ENCODE measurements around the gene HSBP1L1.

Gene HSBP1L1

DNA sequence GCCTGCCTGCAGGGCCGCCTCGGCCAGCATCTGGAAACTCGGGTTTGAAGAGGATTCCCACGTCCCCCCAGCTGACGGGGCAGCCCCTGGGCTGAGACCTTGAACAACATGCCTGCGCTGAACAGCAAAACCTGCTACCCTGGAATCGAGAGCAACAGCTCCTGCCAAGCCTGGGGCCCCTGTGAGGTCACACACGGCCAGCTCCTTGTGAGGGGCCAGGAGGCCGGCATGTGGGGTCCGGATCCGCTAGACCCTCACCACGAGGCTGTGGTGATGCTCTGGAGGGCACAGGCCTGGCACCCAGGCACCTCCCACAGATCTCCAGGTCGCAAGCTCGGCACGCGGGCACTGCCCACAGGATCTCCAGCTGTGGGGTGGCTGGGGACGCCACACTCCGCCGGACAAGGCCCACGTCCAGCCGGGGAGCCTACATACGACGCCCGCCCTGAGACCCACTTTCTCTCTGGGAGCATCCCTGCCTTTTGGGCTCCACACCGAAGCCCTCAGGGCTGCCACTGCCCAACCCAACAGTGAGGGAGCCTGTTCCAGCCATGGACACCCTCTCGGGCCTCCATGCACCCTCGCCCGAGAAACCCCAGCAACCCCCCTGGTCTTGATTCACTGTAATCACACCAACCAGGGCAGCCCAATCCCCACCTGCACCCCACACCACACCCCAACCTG is 47.1 kb upstream of the HSBP1L1 start:
- no peaks in the 10 kb centered on the region for H3K9me3 ChIP-seq (ENCODE audit: severe bottlenecking)
- H3K36me3 ChIP-seq (ENCODE audit: low read depth), result peaks cover 5% of the 10 kb centered on the region

DNA sequence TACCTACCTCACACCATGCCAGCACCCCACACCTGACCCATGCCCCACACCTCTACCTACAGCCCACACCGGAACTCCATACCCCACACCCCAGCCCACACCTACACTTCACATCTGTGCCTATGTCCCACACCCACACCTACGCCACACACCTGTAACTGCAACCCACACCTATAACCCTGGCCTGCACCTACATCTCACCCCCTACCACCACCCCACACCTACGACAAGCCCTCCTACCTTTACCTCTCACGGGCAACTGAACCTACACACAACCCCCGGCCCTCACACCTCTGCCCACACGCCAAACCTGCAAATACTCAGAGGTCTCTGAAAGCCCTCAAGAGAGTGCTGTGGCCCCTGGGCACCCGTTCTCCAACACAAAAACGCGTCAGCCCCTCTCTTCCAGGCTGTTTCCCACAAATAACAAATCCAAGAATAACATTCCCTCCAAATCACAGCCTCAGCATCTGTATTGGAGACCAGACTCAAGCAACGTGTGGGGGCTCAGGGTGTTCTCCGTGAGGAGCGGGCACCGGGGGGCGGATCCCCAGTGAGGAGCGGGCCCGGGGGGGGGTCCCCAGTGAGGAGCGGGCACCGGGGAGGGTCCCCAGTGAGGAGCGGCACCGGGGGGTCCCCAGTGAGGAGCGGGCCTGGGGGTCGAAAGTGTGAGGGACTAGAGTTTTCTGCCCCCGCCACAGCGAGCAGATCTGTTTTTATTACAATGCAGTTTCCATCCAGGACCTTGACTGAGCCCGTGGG is 46.4 kb upstream of the HSBP1L1 start:
- H3K27ac ChIP-seq (ENCODE audit: poor library complexity, severe bottlenecking), result no peak overlapping the region
- peaks cover 5% of the 10 kb centered on the region for H3K36me3 ChIP-seq (ENCODE audit: low read depth)
- DNase-seq (ENCODE audit: low spot score) (no peak), ATAC-seq (ENCODE audit: low read depth) (no peak)
- H3K27me3 ChIP-seq (ENCODE audit: insufficient read depth, poor library complexity, severe bottlenecking), result no peaks in the 10 kb centered on the region
- no peaks in the 10 kb centered on the region for H3K9me3 ChIP-seq (ENCODE audit: severe bottlenecking)
- no peaks in the 10 kb centered on the region for H3K4me1 ChIP-seq (ENCODE audit: insufficient read depth, poor library complexity, severe bottlenecking)
- H3K4me3 ChIP-seq (ENCODE audit: severe bottlenecking), result no peak overlapping the region
- TF ChIP-seq, protein P1, sequence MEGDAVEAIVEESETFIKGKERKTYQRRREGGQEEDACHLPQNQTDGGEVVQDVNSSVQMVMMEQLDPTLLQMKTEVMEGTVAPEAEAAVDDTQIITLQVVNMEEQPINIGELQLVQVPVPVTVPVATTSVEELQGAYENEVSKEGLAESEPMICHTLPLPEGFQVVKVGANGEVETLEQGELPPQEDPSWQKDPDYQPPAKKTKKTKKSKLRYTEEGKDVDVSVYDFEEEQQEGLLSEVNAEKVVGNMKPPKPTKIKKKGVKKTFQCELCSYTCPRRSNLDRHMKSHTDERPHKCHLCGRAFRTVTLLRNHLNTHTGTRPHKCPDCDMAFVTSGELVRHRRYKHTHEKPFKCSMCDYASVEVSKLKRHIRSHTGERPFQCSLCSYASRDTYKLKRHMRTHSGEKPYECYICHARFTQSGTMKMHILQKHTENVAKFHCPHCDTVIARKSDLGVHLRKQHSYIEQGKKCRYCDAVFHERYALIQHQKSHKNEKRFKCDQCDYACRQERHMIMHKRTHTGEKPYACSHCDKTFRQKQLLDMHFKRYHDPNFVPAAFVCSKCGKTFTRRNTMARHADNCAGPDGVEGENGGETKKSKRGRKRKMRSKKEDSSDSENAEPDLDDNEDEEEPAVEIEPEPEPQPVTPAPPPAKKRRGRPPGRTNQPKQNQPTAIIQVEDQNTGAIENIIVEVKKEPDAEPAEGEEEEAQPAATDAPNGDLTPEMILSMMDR (IDR thresholded peaks at IDR 0.05; ENCODE audit: poor library complexity, severe bottlenecking), result no peak

More for the DNA sequence above, 47.1 kb upstream of the HSBP1L1 start:
- DNase-seq (ENCODE audit: low spot score), result peak; percentile 52
- no peaks in the 10 kb centered on the region for H3K4me1 ChIP-seq (ENCODE audit: insufficient read depth, poor library complexity, severe bottlenecking)
- no peak overlapping the region for H3K4me3 ChIP-seq (ENCODE audit: severe bottlenecking)
- no peak for ATAC-seq (ENCODE audit: low read depth)
- TF ChIP-seq, protein P1 (IDR thresholded peaks at IDR 0.05; ENCODE audit: poor library complexity, severe bottlenecking), result no peak
- no peaks in the 10 kb centered on the region for H3K27me3 ChIP-seq (ENCODE audit: insufficient read depth, poor library complexity, severe bottlenecking)
- no peak overlapping the region for H3K27ac ChIP-seq (ENCODE audit: poor library complexity, severe bottlenecking)

DNA sequence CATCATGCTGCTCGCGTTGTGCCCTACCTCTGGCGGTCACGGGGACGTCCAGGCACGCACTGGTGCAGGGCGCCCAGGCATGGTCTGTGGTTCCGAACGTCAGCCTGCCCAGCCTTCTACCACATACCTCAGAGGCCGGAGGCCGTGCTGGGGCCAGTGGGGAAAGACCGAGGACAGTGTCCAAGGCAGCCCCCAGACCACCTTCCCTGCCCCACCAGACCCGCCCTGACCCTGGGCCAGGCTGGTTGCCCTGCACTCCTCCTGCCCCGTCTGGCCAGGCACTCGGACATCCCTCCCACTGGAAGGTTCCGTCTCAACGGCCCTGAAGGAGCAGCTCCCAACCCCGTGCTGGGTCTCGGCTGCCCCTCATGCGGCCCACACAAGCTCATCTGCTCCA is 45.8 kb upstream of the HSBP1L1 start:
- Histone ChIP-seq H3K27me3 (ENCODE audit: insufficient read depth, poor library complexity, severe bottlenecking) (no peaks in the 10 kb centered on the region), H3K9me3 (ENCODE audit: severe bottlenecking) (no peaks in the 10 kb centered on the region), H3K36me3 (ENCODE audit: low read depth) (peaks cover 5% of the 10 kb centered on the region), H3K4me1 (ENCODE audit: insufficient read depth, poor library complexity, severe bottlenecking) (no peaks in the 10 kb centered on the region), H3K4me3 (ENCODE audit: severe bottlenecking) (no peak overlapping the region), H3K27ac (ENCODE audit: poor library complexity, severe bottlenecking) (no peak overlapping the region)
- TF ChIP-seq, protein P1 (IDR thresholded peaks at IDR 0.05; ENCODE audit: poor library complexity, severe bottlenecking), result no peak
- peak; percentile 52 for DNase-seq (ENCODE audit: low spot score)
- no peak for ATAC-seq (ENCODE audit: low read depth)

DNA sequence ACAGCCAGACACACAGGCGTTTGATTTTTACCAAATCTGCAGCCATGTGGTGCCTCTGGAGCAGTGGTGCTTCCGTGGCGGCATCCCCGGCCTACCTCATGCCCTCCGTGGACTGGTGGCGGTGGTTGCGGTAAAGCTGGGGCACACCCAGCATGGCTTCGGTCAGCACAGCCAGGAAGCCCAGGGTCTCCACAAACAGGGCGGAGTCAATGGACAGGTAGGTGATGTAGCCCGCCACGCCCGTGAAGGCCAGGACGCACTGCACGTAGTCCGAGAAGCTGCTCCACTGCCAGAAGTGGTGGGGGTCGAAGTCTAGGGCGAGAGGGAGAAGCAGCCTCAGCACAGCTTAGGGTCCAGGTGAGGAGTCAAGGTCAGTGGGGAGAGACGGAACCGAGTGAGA is 45.4 kb upstream of the HSBP1L1 start:
- ATAC-seq (ENCODE audit: low read depth), result no peak
- H3K9me3 ChIP-seq (ENCODE audit: severe bottlenecking), result no peaks in the 10 kb centered on the region
- H3K4me1 ChIP-seq (ENCODE audit: insufficient read depth, poor library complexity, severe bottlenecking), result no peaks in the 10 kb centered on the region
- H3K4me3 ChIP-seq (ENCODE audit: severe bottlenecking), result no peak overlapping the region
- TF ChIP-seq, protein P1 (IDR thresholded peaks at IDR 0.05; ENCODE audit: poor library complexity, severe bottlenecking), result no peak
- H3K27ac ChIP-seq (ENCODE audit: poor library complexity, severe bottlenecking), result no peak overlapping the region
- no peak for DNase-seq (ENCODE audit: low spot score)
- H3K36me3 ChIP-seq (ENCODE audit: low read depth), result peaks cover 5% of the 10 kb centered on the region
- no peaks in the 10 kb centered on the region for H3K27me3 ChIP-seq (ENCODE audit: insufficient read depth, poor library complexity, severe bottlenecking)

Data from RWPE2 (cell line).